ENCODE results near the gene TRIM33.

DNA sequence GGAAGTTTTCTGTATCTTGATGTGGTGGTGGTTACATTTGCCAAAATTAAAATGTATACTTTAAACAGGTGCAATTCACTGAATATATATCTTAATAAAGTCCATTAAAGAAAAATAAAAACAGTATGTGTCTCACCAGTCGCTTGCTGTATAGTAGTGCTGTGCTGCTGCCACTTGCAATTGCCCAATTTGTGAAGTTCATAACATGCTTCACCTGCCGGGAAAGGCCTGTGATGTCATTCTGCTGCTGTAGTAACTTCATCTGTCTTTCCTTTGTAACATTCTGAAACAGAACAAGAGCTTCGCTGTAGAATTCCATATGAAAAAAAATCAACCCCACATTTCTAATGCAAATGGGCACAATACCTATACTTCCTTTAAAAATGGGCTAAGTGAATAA lies 83.4 kb downstream of the TRIM33 start:
- TF ChIP-seq EP300 (IDR thresholded peaks at IDR 0.05) (no peak), POLR2A (IDR thresholded peaks at IDR 0.05) (no peak)
- TF ChIP-seq, protein P1, sequence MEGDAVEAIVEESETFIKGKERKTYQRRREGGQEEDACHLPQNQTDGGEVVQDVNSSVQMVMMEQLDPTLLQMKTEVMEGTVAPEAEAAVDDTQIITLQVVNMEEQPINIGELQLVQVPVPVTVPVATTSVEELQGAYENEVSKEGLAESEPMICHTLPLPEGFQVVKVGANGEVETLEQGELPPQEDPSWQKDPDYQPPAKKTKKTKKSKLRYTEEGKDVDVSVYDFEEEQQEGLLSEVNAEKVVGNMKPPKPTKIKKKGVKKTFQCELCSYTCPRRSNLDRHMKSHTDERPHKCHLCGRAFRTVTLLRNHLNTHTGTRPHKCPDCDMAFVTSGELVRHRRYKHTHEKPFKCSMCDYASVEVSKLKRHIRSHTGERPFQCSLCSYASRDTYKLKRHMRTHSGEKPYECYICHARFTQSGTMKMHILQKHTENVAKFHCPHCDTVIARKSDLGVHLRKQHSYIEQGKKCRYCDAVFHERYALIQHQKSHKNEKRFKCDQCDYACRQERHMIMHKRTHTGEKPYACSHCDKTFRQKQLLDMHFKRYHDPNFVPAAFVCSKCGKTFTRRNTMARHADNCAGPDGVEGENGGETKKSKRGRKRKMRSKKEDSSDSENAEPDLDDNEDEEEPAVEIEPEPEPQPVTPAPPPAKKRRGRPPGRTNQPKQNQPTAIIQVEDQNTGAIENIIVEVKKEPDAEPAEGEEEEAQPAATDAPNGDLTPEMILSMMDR (IDR thresholded peaks at IDR 0.05): no peak

Measured in tibial nerve (tissue), 4 donors.